ENCODE results near the gene WARS2. TPM values are rescaled to one million over a fixed set of nuclear protein-coding genes. Genes with fewer than 3 reads are reported as not detected.
"Not testable (repeated sequence)": the region's sequence is repeated elsewhere in the genome, so short reads cannot be mapped to it uniquely, and the experiment has no call there.

WARS2 gene
- 9.3 TPM for total RNA-seq
- long read RNA-seq, transcript WARS2-201 (6 exons, 2,800 nt) = major isoform, 6 of 9 reads
- long read RNA-seq, partial matches to known transcripts = 1 of 9 reads
- long read RNA-seq, other reads (novel, unspliced or antisense) = 2 of 9 reads

DNA sequence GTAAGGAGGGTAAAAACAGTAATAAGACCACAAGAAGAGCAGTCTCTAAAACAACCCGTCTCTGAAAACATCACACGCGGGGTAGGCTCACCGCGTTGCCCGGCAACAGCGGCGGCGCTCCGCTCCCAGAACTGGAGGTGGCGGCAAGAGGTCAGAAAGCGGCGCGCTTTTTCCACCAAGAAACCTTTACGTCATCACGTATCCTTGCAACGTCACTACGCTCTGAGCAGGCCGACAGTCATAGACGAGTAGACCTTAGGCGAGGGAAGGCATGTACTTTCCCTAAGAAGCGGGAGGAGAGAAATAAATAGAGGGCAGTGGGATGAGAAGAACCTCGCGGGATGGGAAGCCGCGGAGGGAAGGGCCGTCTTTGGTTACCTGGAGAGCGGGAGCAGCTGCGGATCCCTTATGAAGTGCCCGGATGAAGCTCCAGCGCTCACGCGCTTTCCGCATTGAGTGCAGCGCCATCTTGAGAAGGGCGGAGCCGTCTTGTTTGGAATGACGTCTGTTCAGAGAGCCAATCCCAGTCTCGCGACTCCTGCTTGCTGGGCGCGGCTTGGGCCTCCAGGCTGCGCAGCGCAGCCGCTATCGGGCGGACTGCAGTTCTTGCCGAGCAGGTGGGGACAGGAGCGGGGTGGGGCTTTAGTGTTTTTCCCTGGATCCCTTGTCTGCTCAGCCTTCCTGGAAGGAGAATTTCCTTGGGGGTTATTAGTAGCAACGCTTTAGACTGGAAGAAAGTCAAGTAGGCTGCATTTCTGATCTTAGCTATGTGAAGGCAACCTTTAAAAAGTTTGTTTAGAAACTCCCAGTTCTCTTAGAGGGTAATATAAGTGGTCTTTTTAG lies at the start of gene WARS2:
Gene WARS2 (minus strand): TSS at position 477 of the 843 bp plus-strand sequence. CDS start 9 bp downstream, at position 468.
- intact Hi-C loops (cut with micrococcal nuclease) = no loop called here
- ATAC-seq (peak; percentile 99), DNase-seq (peak; percentile 95)

GRCh38 chr1:119188926-119189325 lies 48.5 kb upstream of the WARS2 start:
- no peak for DNase-seq
- ATAC-seq = no peak
- intact Hi-C loops (cut with micrococcal nuclease) = no loop called here

DNA sequence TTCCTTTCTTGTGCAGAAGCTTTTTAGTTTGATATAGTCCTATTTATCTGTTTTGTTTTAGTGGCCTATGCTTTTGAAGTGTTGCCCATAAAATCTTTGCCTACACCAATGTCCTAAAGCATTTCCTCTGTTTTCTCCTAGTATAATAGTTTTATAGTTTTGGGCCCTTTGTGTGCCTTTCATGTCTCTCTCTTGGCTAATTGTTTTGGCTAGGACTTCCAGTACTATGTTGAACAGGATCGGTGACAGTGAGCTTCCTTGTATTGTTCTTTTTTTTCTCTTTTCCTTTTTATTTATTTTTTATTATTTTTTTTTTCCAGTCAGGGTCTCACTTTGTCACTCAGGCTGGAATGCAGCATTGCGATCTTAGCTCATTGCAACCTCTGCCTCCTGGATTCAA lies 47.0 kb upstream of the WARS2 start:
- DNase-seq (no peak), ATAC-seq (no peak)
- intact Hi-C loops (cut with micrococcal nuclease) = no loop called here

- ATAC-seq (no peak), DNase-seq (no peak)
- intact Hi-C loops (cut with micrococcal nuclease) = no loop called here
Measured at GRCh38 chr1:119186471-119186870, 46.0 kb upstream of the WARS2 start.

GRCh38 chr1:119184972-119185371 lies 44.5 kb upstream of the WARS2 start:
- ATAC-seq (no peak), DNase-seq (no peak)
- intact Hi-C loops (cut with micrococcal nuclease) = no loop called here

- intact Hi-C loops (cut with micrococcal nuclease) = no loop called here
- ATAC-seq = no peak
- no peak for DNase-seq
Measured at GRCh38 chr1:119181218-119181617, 40.8 kb upstream of the WARS2 start.

- intact Hi-C loops (cut with micrococcal nuclease) = no loop called here
- ATAC-seq = no peak
- DNase-seq = no peak
Measured at GRCh38 chr1:119179051-119179450, 38.6 kb upstream of the WARS2 start.

GRCh38 chr1:119172927-119173326 lies 32.5 kb upstream of the WARS2 start:
- ATAC-seq; DNase-seq; intact Hi-C loops (cut with micrococcal nuclease): not testable (repeated sequence)

- DNase-seq; ATAC-seq; intact Hi-C loops (cut with micrococcal nuclease): not testable (repeated sequence)
Measured at GRCh38 chr1:119171381-119172010, 31.0 kb upstream of the WARS2 start.

GRCh38 chr1:119163396-119163795 lies 22.9 kb upstream of the WARS2 start:
- DNase-seq (no peak), ATAC-seq (no peak)
- intact Hi-C loops (cut with micrococcal nuclease) = no loop called here

DNA sequence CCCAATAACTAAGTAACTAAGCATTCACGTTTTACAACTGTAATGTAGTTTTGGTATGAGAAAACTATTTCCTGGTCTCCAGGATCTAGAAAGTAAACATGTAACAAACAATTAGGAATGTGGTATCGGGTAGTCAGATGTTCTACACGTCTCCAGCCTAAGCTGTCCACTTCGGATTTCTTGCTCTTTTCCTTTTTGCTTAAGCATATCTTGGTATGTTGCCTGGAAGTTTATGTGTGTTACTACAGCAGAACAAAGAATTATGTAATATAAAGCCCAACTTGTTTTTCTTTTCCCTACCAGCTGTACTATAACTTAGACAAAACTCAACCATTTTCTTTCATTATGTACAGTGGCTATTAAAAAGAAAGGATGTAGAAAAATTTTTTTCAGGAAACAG lies 20.4 kb upstream of the WARS2 start:
- intact Hi-C loops (cut with micrococcal nuclease) = no loop called here
- ATAC-seq (peak; percentile 41), DNase-seq (no peak)

DNA sequence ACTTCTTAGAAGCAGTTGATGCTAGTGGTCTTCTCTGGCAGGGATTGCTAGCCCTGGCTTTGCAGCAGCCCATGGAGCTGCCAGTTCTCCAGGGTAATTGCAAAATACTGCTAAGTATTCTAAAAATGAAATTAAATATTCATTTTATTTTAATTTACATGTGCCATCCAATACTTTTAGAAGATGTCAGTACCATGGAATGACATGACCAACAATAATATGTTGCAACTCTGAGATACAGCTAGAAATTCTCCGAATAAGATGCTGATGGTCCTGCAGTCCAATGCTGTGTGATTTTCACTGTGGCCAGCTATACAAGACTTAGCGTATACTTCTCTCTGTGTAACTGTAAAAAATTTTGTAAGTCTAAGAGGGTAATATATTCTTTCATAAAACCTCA lies 20.0 kb upstream of the WARS2 start:
- intact Hi-C loops (cut with micrococcal nuclease) = no loop called here
- DNase-seq (no peak), ATAC-seq (peak; percentile 38)

GRCh38 chr1:119159966-119160365 lies 19.5 kb upstream of the WARS2 start:
- peak; percentile 43 for ATAC-seq

DNA sequence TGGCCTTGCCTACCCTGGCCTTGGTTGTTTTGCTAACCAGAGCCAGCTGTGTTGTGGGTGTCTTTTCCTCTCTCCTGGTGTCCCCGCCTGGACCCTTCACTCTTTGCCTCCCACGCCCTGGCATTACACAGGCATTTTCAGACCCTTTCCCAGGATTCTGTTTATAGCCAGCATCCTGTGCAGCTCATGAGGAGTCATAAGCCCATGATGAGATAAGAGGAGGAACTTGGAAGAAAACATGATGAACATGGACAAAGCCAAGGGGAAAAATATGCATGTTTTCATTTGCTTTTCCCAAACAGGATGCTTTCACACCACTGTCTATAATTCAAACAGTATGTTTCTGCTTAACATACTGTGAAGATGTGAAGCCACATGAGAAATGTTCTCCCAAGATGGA lies 18.7 kb upstream of the WARS2 start:
- intact Hi-C loops (cut with micrococcal nuclease) = no loop called here
- no peak for ATAC-seq
- no peak for DNase-seq

More at GRCh38 chr1:119159966-119160365, 19.5 kb upstream of the WARS2 start:
- intact Hi-C loops (cut with micrococcal nuclease) = no loop called here
- no peak for DNase-seq

GRCh38 chr1:119156761-119157160 lies 16.3 kb upstream of the WARS2 start:
- intact Hi-C loops (cut with micrococcal nuclease) = not testable (repeated sequence)

GRCh38 chr1:119155069-119155468 lies 14.6 kb upstream of the WARS2 start:
- intact Hi-C loops (cut with micrococcal nuclease); DNase-seq; ATAC-seq: not testable (repeated sequence)

More at GRCh38 chr1:119156761-119157160, 16.3 kb upstream of the WARS2 start:
- DNase-seq, ATAC-seq: not testable (repeated sequence)

DNA sequence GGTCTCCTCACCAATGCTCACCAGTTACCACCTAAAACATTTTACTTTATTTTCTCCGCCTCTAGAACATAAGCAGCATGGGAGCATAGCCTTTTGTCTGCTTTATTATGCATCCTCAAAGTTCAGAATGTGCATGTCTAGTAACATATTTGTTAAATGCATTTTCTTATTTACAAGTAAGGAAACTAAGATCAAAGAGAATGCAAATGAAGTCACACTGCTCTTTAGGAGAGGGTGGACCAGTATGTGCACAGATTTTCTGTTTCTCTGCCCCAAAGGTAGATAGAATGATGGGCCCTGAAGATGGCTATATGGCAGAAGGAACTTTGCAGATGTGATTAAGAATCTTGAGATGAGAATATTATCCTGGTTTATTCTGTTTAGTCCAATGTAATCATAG lies 9.7 kb upstream of the WARS2 start:
- DNase-seq (no peak), ATAC-seq (no peak)
- intact Hi-C loops (cut with micrococcal nuclease) = no loop called here

- intact Hi-C loops (cut with micrococcal nuclease) = no loop called here
- no peak for ATAC-seq
- DNase-seq = no peak
Measured at GRCh38 chr1:119147661-119148090, 7.2 kb upstream of the WARS2 start.

DNA sequence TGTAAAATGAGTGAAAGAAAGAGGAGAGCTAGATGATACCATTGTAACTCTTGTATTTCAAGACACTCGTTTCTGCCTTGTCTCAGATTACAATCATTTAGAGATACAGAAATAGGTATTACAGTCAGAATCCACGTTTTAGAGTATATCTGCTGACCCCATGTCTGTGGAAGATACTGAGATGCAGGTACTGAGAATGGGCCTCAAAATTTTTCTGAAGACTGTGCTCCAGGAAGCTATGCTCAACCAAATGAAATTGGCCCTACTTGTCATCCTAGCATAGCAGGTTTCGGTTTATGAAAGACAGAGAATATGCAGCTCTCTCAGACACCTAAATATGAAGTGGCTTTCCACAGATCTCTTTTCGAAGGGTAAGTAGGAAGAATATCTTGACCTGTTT lies 6.0 kb upstream of the WARS2 start:
- DNase-seq (no peak), ATAC-seq (no peak)
- intact Hi-C loops (cut with micrococcal nuclease) = no loop called here

GRCh38 chr1:119144813-119145212 lies 4.4 kb upstream of the WARS2 start:
- ATAC-seq = no peak
- no peak for DNase-seq
- intact Hi-C loops (cut with micrococcal nuclease) = no loop called here
